HEK293 (cell line): ENCODE results near the gene KLHL30.

ENCODE experiments used
- KLF1 ChIP-seq: fragments of 450-650 bp; formaldehyde crosslinking; IDR thresholded peaks from 2 replicates; pipeline ENCODE4 v1.5.1; 2016; ENCODE audit warnings: missing biosample characterization, missing genetic modification characterization
- TCF7L2 ChIP-seq: IDR thresholded peaks from 2 replicates; pipeline ENCODE4 v1.6.1; 2011; ENCODE audit warnings: low read depth, mild to moderate bottlenecking, inconsistent platforms, low read length, moderate library complexity, borderline replicate concordance
- YY1 ChIP-seq: fragments of 450-650 bp; formaldehyde crosslinking; IDR thresholded peaks from 2 replicates; pipeline ENCODE4 v1.5.1; 2018; ENCODE audit warnings: missing biosample characterization, missing genetic modification characterization
- ZBTB8A ChIP-seq: fragments of 450-650 bp; formaldehyde crosslinking; IDR thresholded peaks from 2 replicates; pipeline ENCODE4 v1.5.1; 2016; ENCODE audit warnings: missing biosample characterization, missing genetic modification characterization
- ZFP41 ChIP-seq: fragments of 450-650 bp; formaldehyde crosslinking; IDR thresholded peaks from 2 replicates; pipeline ENCODE4 v1.5.1; 2016; ENCODE audit warnings: missing biosample characterization, missing genetic modification characterization, borderline replicate concordance
- ZNF146 ChIP-seq: fragments of 450-650 bp; formaldehyde crosslinking; IDR thresholded peaks from 2 replicates; pipeline ENCODE4 v1.5.1; 2016; ENCODE audit warnings: missing biosample characterization, missing genetic modification characterization
- ZNF335 ChIP-seq: fragments of 450-650 bp; formaldehyde crosslinking; conservative IDR thresholded peaks from 2 replicates; pipeline ENCODE4 v1.5.1; 2016; ENCODE audit warnings: missing biosample characterization, missing genetic modification characterization
- ZNF677 ChIP-seq: fragments of 450-650 bp; IDR thresholded peaks from 2 replicates; pipeline ENCODE4 v1.5.0; 2018; ENCODE audit warnings: missing biosample characterization, mild to moderate bottlenecking, missing genetic modification characterization, moderate library complexity
- TF ChIP-seq, protein P1 (sequence below): fragments of 450-650 bp; formaldehyde crosslinking; IDR thresholded peaks from 2 replicates; pipeline ENCODE4 v1.5.1; 2016; ENCODE audit warnings: missing biosample characterization, missing genetic modification characterization
- TF ChIP-seq, protein P2 (sequence below): sonication (generic); formaldehyde crosslinking; IDR thresholded peaks from 2 replicates; pipeline ENCODE4 v1.8.1; 2022; ENCODE audit warnings: mild to moderate bottlenecking, moderate library complexity, missing genetic modification reagents
- TF ChIP-seq, protein P3 (sequence below): fragments of 450-650 bp; formaldehyde crosslinking; conservative IDR thresholded peaks from 2 replicates; pipeline ENCODE4 v1.5.1; 2016; ENCODE audit warnings: low read depth, missing biosample characterization, missing genetic modification characterization
- TF ChIP-seq, protein P4 (sequence below): fragments of 450-650 bp; formaldehyde crosslinking; IDR thresholded peaks from 2 replicates; pipeline ENCODE4 v1.5.1; 2016; ENCODE audit warnings: missing biosample characterization, missing genetic modification characterization
- TF ChIP-seq, protein P5 (sequence below): fragments of 450-650 bp; formaldehyde crosslinking; IDR thresholded peaks from 2 replicates; pipeline ENCODE4 v1.5.1; 2016; ENCODE audit warnings: missing biosample characterization, missing genetic modification characterization

DNA sequence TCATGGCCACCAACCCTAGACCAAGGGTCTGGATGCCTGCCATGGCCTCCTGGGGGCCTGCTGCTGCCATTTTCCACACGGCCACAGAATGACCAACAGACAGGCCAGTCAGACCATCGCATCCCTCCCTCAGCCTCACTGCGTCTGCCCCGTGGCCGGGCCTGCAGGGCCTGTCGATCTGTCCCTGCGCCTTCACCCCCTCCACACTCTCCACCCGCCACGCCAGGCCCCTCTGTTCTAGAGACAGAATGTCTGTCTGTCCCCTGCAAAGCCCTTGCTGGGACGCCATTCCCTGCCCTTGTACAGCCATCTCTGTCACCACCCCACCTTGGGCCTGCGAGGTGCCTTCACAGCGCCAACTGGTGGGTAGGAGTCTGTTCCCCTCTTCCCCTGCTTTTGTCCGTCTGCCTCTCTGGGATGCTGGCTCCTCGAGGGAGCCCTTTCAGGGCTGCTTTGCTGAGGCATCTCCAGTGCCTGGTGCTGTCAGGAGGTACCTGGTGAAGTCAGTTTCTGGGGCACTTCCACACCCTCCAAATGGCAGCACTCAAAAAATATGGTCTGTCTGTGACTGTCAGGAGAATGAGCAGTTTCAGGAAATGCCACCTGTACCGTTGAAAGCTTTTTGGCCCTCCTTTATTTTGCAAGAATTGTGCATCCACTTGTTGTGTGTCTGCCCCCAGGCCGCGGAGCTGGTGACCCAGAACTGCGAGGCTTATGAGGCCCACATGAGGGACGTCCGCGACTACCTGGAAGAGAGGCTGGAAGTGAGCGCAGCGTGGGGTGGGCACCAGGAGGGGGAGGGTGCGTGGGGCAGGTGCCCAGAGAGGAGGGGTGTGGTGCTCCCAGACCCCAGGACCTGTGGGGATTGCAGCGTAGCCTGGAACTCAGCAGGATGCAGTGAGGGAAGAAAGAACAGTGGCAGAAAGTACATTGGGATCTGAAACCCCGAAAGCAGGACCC lies 45.0 kb upstream of the KLHL30 start:
- TF ChIP-seq ZNF335 (tag by site-specific recombination) (no peak), ZNF677 (tag by site-specific recombination) (no peak), YY1 (no peak), ZFP41 (tag by site-specific recombination) (no peak), ZNF146 (tag by site-specific recombination) (no peak), KLF1 (no peak), ZBTB8A (tag by site-specific recombination) (no peak), TCF7L2 (no peak)
- TF ChIP-seq, protein P1, sequence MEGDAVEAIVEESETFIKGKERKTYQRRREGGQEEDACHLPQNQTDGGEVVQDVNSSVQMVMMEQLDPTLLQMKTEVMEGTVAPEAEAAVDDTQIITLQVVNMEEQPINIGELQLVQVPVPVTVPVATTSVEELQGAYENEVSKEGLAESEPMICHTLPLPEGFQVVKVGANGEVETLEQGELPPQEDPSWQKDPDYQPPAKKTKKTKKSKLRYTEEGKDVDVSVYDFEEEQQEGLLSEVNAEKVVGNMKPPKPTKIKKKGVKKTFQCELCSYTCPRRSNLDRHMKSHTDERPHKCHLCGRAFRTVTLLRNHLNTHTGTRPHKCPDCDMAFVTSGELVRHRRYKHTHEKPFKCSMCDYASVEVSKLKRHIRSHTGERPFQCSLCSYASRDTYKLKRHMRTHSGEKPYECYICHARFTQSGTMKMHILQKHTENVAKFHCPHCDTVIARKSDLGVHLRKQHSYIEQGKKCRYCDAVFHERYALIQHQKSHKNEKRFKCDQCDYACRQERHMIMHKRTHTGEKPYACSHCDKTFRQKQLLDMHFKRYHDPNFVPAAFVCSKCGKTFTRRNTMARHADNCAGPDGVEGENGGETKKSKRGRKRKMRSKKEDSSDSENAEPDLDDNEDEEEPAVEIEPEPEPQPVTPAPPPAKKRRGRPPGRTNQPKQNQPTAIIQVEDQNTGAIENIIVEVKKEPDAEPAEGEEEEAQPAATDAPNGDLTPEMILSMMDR (tag by site-specific recombination) = no peak
- TF ChIP-seq, protein P2, sequence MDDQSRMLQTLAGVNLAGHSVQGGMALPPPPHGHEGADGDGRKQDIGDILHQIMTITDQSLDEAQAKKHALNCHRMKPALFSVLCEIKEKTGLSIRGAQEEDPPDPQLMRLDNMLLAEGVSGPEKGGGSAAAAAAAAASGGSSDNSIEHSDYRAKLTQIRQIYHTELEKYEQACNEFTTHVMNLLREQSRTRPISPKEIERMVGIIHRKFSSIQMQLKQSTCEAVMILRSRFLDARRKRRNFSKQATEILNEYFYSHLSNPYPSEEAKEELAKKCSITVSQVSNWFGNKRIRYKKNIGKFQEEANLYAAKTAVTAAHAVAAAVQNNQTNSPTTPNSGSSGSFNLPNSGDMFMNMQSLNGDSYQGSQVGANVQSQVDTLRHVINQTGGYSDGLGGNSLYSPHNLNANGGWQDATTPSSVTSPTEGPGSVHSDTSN (CRISPR knock-in tag) = no peak
- TF ChIP-seq, protein P3, sequence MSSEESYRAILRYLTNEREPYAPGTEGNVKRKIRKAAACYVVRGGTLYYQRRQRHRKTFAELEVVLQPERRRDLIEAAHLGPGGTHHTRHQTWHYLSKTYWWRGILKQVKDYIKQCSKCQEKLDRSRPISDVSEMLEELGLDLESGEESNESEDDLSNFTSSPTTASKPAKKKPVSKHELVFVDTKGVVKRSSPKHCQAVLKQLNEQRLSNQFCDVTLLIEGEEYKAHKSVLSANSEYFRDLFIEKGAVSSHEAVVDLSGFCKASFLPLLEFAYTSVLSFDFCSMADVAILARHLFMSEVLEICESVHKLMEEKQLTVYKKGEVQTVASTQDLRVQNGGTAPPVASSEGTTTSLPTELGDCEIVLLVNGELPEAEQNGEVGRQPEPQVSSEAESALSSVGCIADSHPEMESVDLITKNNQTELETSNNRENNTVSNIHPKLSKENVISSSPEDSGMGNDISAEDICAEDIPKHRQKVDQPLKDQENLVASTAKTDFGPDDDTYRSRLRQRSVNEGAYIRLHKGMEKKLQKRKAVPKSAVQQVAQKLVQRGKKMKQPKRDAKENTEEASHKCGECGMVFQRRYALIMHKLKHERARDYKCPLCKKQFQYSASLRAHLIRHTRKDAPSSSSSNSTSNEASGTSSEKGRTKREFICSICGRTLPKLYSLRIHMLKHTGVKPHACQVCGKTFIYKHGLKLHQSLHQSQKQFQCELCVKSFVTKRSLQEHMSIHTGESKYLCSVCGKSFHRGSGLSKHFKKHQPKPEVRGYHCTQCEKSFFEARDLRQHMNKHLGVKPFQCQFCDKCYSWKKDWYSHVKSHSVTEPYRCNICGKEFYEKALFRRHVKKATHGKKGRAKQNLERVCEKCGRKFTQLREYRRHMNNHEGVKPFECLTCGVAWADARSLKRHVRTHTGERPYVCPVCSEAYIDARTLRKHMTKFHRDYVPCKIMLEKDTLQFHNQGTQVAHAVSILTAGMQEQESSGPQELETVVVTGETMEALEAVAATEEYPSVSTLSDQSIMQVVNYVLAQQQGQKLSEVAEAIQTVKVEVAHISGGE (tag by site-specific recombination) = no peak
- TF ChIP-seq, protein P4, sequence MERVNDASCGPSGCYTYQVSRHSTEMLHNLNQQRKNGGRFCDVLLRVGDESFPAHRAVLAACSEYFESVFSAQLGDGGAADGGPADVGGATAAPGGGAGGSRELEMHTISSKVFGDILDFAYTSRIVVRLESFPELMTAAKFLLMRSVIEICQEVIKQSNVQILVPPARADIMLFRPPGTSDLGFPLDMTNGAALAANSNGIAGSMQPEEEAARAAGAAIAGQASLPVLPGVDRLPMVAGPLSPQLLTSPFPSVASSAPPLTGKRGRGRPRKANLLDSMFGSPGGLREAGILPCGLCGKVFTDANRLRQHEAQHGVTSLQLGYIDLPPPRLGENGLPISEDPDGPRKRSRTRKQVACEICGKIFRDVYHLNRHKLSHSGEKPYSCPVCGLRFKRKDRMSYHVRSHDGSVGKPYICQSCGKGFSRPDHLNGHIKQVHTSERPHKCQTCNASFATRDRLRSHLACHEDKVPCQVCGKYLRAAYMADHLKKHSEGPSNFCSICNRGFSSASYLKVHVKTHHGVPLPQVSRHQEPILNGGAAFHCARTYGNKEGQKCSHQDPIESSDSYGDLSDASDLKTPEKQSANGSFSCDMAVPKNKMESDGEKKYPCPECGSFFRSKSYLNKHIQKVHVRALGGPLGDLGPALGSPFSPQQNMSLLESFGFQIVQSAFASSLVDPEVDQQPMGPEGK (tag by site-specific recombination) = no peak
- TF ChIP-seq, protein P5, sequence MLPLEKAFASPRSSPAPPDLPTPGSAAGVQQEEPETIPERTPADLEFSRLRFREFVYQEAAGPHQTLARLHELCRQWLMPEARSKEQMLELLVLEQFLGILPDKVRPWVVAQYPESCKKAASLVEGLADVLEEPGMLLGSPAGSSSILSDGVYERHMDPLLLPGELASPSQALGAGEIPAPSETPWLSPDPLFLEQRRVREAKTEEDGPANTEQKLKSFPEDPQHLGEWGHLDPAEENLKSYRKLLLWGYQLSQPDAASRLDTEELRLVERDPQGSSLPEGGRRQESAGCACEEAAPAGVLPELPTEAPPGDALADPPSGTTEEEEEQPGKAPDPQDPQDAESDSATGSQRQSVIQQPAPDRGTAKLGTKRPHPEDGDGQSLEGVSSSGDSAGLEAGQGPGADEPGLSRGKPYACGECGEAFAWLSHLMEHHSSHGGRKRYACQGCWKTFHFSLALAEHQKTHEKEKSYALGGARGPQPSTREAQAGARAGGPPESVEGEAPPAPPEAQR (tag by site-specific recombination) = no peak
